GM12864 (cell line): ENCODE data around the gene SALL1.
A peak's percentile ranks its signal among the peaks of the same experiment; 100 is the strongest.

Source experiments
- DNase-seq: peaks from one replicate; pipeline ENCODE4 v3.0.0-alpha.2; 2011; ENCODE audit warnings: low read depth
- H3K4me3 ChIP-seq: 2 replicates; pipeline ENCODE4 v1.5.1; 2011; ENCODE audit warnings: mild to moderate bottlenecking, low read depth, low read length, control low read depth
- CTCF ChIP-seq: IDR thresholded peaks from 2 replicates; pipeline ENCODE4 v1.5.1; 2011; ENCODE audit warnings: low read depth, mild to moderate bottlenecking, moderate library complexity, low read length, control low read depth, inconsistent platforms; ENCODE audit errors: missing control alignments

The SALL1 gene

GRCh38 chr16:51114382-51114781 lies 36.7 kb downstream of the SALL1 start:
- no peak overlapping the region for H3K4me3 ChIP-seq

GRCh38 chr16:51113236-51114125 lies 37.6 kb downstream of the SALL1 start:
- DNase-seq: no peak
- peak overlapping the region; percentile 32 for H3K4me3 ChIP-seq
- TF ChIP-seq CTCF: no peak

More at GRCh38 chr16:51114382-51114781, 36.7 kb downstream of the SALL1 start:
- TF ChIP-seq CTCF: no peak
- no peak for DNase-seq

DNA sequence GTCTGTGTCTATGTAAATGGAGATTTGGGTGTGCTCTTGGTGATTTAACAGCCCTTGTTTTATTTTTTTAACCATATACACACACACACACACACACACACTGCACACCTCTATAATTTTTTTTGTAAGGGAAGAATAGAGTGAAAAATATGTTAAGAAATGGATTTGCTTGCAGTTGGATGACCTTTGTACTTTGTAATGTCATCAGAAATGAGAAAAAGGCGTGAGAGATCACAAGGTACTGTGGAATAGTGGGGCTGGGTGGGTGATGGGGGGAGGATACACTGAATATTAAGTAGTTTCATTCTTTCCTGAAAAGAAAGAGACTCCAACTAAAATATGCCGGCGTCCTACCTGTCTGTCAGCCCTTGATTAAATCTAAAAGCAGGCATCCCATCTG lies 38.7 kb downstream of the SALL1 start:
- no peak for DNase-seq
- no peak overlapping the region for H3K4me3 ChIP-seq
- no peak for TF ChIP-seq CTCF

- TF ChIP-seq CTCF: no peak
- H3K4me3 ChIP-seq: no peak overlapping the region
- no peak for DNase-seq
Measured at GRCh38 chr16:51111759-51112158, 39.3 kb downstream of the SALL1 start.

DNA sequence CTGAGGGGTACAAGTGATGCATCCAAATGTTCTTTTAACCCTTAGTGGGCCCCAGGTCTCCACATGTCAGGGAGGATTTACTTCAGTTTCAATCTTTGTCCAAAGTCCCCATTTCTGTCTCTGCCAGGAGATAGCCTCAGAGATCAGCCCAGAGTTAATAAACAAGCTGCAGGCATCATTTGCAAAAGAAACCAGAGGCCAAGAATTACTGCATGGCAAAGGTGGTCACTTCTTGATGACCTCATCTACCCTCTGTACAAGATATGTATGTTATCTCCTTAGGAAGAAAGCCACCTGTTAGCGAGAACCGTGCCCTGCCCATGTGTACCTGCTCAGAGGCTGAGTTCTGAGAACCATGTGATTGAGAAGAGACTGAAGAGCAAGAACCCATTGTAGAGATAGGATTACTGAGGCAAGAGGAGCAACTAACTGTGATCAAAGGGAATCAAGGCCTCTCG lies 40.3 kb downstream of the SALL1 start:
- TF ChIP-seq CTCF: no peak
- H3K4me3 ChIP-seq: no peak overlapping the region
- no peak for DNase-seq

DNA sequence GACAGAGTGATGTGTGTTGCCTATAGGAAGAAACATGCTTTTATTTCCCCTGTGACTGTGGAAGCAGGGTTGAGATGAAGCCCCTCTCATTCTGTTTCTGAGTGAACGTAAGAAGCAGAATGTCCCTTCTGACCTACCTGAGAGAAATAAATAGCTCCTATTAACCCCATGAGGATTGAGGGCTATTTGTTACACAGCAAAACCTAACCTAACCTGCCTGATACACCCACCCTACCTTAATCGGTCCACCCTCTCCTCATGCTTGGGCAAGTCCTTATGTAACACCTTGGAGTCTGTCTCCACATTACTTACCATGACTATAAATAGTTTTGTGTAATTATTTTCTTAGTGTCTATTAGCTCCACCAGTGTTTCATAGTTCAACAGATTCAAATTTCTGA lies 41.9 kb downstream of the SALL1 start:
- TF ChIP-seq CTCF: no peak
- DNase-seq: no peak

GRCh38 chr16:51107742-51108141 lies 43.3 kb downstream of the SALL1 start:
- H3K4me3 ChIP-seq: no peak overlapping the region
- no peak for DNase-seq
- TF ChIP-seq CTCF: no peak

More for the DNA sequence above, 41.9 kb downstream of the SALL1 start:
- H3K4me3 ChIP-seq: no peak overlapping the region
